NCI-H187 (cell line): ENCODE measurements around the gene HAUS1.

Source experiments
- DNase-seq, 2 experiments: peaks; one replicate each; lab custom pipeline; 2025; lab: John Stamatoyannopoulos, UW

HAUS1 gene, protein sequence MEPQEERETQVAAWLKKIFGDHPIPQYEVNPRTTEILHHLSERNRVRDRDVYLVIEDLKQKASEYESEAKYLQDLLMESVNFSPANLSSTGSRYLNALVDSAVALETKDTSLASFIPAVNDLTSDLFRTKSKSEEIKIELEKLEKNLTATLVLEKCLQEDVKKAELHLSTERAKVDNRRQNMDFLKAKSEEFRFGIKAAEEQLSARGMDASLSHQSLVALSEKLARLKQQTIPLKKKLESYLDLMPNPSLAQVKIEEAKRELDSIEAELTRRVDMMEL

DNA sequence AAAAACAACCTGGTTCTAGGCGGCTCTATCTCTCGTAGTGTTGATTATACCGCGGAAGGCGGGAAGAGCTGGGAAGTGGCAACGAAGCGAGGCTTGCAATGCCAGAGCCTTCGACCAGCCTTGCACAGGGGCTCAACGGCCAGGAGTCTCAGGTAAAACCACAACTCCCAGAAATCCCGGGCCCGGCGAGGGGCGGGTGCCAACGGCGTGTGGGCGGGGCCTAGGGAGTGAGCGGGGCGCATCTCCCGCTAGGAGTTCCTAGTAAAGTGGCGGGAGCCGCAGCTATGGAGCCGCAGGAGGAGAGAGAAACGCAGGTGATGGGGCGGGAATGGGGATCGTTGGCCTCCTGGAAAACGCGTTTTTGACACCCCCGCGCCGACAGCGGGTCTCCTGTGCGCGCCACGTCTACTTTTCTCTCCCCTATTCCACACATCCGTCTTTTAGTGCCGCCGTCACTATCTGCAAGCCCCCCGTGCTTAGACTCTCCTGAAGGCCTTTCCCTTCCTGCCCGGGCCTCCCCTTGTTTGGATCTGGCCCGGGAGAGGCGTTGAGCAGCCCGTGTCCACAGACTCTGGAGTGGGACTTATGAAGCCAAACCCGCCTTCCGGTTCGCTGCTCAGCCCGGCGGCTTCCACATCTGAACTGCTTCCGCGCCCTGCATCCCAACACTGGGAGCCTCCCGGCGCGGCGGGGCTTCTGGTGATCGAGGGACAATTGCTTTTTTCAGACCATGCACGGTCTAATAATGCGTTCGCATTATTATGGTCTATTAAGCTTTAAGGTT lies at the start of gene HAUS1:
HAUS1 (plus strand) TSS at position 258 of the 784 bp plus-strand sequence; CDS start at position 285, 27 bp downstream.
- DNase-seq = peak; percentile 79 to 87

DNA sequence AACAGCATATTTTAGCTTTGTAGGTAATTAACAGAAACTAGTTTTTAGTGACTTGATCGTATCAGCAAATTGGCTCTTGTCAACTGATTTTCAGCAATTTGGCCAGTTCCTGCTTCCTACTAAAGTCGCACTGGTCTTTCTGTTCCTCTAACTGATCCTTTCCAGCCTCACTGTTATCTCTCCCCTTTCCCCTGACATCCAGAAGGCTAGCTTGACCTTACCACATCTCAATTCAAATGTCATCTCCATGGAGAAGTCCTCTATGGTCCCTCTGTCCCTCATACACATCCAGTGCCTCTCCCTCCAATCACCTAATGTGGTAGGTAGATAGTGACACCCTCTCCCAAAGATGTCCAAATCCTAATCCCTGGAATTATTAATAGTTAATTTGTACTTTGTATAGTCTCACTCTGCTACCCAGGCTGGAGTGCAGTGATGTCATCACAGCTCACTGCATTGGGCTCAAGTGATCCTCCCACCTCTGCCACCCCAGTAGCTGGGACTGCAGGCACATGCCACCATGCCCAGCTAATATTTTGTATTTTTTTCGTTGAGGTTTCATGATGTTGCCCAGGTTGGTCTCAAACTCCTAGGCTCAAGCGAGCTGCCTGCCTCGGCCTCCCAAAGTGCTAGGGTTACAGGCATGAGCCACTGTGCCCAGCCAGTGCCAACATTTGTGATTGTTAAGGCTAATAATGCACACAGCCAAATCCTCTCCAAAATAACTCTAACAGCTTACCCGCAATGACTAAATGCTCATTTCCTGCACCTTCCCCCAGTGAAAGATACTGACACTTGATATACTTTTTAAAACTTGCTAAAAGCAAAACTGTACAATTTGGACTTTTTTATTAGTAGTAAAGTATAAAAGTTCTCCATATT lies 49.0 kb upstream of the HAUS1 start:
- no peak for DNase-seq

DNA sequence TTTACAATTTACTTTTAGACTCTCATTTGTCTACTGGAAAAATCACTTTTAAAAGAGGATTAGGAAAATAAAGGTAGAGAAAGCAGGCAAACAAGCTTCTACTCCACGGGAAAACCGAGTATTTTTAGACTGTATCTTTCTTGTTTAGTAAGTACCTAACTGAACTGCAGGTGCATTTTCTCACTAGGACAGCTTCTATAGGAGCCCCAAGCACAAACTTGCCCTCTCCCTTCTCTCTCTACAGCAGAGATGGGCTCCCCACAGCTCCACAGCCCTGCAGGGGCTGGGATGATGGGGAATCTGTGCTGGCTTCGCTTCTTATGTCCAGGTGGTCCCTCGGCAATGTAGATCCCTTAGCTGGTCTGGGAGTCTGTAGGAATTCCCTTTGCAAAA lies 48.4 kb upstream of the HAUS1 start:
- DNase-seq = no peak

DNA sequence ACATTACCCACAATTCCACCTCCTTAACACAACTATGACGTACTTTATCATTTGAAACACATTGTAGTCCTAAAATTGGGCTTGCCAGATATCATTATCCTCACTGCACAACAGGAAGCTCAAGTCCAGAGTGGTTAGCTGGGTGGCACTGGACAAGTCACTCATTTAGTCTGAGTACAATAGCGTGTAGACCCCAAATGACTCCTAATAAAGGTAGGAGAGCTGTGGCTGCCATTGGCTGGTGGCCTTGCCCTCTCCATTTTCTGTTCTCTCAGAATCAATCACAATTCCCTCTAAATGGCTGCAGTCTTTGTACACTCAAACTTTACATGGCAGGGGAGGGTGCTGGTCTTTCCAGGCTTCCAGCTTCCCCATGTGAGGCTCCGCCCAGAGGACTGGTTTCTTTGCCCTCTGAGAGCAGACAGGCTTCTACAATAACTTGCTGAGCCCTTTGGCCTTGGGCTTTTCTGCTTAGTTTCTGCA lies 43.8 kb upstream of the HAUS1 start:
- no peak for DNase-seq

DNA sequence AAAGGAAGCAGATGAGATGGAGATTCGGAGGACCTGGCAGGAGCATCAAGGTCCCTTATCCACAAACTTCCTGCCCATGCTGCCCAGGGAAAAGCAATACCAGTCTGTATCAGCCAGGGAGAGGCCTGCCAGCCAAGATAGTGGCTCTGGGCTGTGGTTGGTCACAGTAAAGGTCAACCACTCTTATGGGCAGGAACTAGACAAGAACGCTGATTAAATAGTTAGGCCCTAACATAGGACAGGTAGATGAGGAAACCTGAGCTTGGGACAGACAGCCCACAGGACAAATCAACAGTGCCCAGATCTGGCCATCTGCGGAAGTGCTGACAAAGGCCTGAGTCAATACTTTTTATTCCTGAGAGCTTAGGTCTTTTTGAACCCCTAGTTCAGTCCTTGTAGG lies 42.8 kb upstream of the HAUS1 start:
- no peak for DNase-seq

DNA sequence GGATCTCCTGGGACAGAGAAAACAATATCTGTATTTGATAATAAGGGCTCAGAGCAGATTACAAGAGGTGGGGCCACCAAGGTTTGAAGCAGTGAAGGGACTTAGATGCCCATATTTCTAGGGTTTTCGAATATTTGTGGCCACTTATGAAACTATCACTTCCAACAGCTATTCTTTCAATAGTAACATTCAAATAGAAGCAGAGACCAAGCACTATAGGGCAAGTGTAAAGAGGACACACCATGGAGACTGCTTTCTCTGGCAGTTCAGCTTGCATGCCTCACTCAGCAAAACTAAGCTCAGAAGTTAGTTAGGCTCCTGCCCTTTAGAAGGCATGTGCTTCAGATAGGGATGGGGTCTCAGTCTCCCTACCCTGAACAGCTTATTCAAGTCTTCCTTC lies 42.4 kb upstream of the HAUS1 start:
- no peak for DNase-seq

DNA sequence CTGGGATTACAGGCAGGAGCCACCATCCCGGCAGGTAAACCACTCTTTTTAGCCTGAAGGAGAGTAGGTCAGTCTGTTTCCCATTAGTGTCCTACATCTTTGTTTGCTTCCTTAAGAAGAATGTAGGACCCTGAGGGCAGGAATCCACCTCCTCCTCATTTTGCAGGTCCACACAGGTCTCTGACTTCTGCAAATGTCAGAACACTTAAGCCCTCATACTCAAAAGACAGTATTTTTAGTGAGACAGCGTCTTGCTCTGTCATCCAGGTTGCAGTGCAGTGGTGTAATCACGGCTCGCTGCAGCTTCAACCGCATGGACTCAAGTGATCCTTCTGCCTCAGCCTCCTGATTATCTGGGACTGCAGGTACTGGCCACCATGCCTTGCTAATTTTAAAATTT lies 41.4 kb upstream of the HAUS1 start:
- DNase-seq = no peak

DNA sequence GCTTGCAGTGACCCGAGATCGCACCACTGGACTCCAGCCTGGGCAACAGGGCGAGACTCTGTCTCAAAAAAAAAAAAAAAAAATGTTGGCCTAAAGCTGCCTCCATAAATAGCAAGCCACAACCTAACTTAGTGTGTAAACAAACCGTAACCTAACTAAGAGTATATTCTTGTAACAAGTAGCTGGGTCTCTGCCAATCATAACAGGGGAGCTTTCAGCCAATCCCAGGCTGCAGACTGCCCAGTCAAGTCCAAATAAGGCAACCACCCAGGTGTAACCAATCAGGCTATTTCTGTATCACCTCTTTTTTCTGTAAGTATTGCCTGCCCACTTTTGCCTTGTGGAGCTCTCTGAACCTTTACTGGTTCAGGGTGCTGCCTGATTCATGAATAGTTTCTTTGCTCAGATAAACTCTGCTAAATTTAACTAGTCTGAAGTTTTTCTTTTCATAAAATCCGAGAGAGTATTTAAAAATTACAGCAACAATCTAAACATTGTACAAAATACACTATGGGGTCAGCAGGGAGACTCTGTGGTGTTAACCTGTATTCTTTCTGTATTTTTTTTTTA lies 36.7 kb upstream of the HAUS1 start:
- no peak for DNase-seq

DNA sequence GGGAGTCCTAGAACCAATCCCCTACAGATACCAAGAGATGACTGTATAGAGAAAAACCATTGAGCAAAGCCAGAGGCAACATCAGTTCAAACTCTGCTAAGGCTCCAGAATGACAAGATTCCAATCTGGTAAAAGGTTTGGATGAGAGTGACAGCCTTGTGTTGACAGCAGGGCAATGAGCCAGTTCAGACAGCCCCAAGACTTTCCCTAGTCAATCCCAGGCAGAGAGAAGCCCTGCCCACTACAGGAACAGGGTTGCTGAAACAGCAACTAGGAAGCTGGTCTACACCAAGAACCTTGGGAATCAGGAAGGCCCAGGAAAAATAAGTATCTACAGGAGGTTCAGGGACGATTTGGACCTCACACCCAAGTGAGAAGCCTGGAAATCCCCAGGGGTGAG lies 35.4 kb upstream of the HAUS1 start:
- no peak for DNase-seq

DNA sequence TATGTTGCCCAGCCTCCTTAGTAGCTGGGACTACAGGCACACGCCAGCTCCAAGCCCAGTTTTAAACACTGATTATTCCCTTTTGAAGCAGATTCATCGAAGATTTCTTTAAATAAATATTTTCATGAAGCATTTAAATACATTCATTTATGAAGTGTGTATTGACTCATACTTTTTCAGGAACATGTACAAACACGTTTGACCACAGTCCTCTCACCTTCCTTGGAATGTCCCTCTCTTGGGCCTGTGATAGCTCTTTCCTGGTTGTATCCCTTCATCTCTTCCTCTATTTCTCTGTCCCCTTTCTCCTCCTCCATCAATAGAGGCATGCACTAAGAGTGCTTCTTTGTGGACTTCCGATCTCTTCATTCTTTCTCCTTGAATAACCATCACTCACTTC lies 34.7 kb upstream of the HAUS1 start:
- no peak for DNase-seq

DNA sequence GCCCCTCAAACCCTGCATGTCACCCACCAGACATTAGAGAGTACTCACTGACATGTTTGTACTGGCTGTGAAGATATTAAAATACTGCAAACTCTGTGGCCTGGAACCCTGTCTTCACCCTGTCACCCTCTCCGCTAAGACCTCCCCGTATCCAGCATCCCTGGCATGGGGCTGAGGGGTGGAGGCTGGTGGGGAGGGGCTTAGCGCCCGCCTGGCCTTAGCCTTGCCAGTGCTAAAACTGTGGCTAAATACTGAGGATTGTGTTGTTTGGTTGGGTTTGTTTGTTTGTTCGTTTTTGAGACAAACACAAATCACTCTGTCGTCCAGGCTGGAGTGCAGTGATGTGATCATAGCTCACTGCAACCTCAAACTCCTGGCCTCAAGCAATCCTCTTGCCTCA lies 34.0 kb upstream of the HAUS1 start:
- DNase-seq = no peak

DNA sequence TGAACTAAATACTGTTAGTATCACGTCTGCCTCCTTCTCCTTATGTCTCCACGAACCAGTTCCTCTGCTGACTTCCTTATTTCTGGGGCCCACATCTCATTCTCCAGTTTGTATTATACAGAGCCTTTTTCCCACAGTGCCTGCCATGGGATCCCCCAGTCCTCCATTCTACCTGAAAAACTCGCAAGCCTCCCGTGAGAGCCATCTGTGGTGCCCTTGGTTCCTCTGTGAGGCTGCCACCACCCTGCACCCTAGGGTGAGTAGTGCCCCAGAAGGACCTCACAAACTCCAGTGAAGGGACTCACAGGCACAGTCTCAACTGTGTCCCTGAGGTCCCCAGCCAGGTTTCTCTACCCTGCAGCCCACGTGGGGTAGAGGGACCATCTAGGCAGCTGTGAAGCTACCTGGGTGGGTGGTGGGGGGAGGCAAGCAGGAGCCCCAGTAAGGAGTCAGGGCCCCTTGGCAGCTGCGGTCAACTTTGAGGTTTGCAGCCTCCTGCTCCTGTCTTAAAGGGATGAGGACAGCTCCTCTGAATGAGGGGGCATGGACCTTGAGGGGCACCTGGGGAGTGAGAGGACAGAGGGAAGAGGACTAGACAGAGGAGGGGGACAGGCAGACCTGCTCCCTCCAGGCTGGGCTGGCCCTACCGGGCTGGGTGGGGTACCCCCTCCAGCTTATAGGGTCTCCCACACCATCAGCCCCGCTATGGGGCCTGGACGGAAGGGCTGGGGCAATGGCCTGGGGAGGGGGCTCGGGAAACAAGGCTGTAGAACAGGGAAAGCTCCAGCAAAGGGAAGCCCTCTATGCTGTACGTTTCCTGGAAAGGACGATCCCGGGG lies 33.2 kb upstream of the HAUS1 start:
- no peak for DNase-seq

DNA sequence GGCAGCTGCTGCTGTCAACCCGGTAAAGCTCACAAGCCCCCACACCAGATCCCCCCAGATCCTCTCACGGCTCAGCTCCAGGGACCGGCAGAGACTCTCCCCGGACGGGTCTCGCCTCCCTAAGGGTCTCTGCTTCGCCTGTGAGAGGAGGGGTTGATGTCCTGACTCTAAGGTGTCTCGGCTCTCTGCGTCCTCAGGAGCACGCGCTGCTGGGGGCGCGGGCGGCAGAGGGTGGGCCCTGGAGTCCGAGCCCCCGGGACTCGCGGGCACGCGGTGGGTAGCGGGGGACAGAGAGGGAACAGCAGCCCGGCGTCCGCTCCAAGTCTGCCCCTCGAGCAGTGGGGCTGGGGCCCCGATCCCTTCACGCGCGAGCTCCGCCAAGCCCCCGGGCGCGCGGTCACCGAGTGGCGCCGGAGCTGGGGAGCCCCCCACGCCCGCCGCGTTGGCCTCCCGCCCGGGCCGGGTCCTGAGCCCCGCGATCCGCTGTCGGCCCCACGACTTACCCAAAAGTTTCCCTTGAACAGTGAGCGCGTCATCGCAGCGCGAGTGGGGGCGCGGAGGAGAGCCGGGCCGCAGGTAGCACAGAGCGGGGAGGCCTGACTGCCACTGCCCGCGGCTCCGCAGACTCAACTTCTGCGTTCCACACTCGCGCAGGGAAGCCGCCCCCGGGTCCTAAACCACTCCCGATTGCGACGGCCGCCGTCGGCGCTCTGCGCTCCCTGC lies 32.4 kb upstream of the HAUS1 start, which contains the start of gene PSTPIP2:
PSTPIP2 (minus strand) TSS at position 608 of the 723 bp plus-strand sequence; CDS start at position 536, 72 bp downstream.
- no peak for DNase-seq

DNA sequence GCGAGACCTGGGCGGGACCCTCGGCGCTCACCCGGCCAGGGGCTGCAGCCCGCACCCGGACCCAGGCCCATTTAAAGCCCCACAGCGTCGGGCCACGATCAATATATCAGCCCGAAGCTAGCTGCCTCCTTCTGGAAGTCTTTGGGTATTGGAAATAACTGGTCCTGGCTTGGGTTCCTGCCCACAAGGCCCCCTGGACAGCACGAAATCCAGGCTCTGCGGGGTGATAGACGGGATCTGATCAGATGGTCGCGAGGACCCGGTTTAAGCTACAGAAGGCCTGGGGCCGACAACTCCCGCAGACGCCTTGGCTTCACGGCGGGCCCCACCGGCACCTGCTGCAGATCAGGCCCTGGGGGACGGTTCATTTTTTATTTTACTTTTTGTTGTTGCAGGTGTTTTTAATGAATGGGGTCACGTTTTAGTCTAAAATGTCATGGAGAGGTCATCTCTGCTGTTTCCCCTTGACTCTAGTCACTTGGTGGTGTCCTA lies 31.8 kb upstream of the HAUS1 start:
- DNase-seq = no peak

DNA sequence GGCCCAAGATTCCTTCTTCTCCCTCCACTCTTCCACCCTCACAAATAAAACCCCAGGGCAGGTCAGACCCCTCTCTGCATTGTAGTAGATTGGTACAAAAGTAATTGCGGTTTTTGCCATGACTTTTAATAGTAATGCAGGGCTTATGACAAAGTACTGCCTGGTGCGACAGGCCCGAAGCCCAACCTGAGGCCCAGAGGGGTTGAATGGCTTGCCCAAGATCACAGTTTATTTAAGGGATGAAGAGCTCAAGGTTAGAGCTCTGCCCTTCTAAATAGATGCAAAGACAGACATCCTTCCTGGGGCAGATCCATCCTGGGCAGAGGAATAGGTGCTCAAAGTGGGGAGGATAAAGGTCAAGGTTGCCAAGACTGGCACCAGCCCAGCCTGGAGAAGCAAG lies 31.2 kb upstream of the HAUS1 start:
- no peak for DNase-seq

DNA sequence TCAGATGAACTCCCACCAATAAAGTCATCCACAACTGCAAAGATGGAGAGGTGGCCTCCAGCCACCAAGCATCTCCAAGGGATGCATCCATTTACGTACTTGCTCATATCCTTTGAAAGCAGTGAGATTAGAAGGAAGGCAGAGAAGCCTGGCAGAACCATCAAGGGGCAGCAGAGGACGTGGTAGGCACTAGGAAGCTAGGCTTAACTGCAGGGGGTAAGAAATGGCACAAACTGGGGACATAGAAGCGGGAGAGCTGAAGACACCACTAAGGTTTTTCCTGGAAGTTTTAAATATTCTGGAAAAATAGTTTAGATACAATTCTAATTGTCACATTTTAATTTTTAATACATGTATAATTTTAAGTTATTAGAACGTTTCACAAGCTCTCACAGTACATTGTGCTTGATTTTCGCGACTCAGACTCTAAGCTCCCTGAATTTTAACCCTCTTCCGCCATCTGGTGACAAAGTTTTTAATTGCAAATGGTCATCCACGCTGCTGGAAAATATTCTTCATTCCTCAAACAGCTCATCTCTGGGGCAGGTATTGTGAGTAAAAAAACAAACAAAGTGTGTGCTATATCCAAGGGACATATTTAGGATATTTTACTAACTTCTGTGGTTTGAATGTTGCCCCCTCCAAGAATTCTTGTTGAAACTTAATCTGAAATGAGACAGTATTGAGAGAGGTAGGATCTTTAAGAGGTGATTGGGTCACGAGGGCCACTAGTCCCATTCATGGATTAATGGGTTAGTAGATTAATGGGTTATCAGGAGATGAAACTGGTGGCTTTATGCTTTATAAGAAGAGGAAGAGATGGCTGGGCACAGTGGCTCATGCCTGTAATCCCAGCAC lies 30.5 kb upstream of the HAUS1 start:
- peak in 1 of 2 experiments; percentile 24 for DNase-seq

DNA sequence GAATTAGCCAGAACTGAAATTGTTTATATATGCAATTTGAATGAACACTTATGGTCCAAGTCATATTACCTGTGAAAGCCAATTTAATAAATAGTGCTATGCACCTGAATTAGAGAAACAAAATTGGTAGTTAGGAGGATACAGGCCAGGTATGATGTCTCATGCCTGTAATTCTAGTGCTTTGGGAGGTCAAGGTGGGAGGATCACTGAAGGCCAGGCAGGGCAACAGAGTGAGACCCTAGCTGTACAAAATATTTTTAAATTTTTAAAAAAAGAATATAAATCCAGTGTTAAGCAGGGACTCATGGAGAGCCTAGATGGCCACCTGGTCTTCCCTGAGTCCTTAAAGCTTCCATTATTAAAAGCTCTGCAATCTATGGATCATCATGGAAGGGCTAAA lies 24.8 kb upstream of the HAUS1 start:
- DNase-seq = no peak

DNA sequence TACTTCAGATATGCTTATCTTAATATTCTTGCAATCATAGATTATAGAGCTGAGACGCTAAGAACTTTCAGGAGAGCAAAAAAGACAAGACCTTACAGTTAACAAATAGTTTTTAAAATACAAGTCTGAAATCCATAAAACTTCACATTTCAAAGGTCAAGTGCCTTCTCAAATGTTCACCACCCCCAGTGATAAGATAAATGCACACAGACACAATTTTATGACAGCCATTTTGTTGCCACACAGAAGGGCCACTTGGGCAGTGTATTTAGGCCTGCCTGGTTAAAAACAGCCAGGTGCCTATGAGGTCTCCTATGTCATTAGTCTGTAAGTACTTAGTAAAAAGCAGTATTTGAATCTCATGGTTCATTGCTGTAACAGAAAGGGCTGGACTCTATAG lies 24.0 kb upstream of the HAUS1 start:
- no peak for DNase-seq

DNA sequence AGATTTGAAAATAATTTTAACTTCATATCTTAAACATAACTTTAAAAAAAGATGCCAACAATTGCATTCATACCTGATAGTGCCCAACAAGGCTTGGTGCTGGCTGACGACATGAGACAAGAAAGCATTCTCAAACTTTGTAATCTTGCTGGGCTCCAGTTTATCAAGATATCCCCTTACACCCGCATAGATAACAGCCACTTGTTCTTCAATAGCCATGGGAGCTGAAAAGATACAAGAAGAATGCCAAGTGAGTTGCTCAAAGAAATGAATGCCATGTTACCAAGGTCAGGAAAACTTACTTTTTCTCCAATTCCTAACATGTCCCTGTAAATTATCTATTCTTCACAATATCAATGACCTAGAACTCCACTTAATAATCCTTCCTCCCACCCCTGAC lies 19.8 kb upstream of the HAUS1 start:
- no peak for DNase-seq
